ENCODE measurements around the gene SDC4. TPM values are rescaled to one million over a fixed set of nuclear protein-coding genes. Genes with fewer than 3 reads are reported as not detected.
A peak's percentile ranks its signal among the peaks of the same experiment; 100 is the strongest.

The SDC4 gene
- total RNA-seq, 4 donors from 2014 or later: 7.9 to 77.9 (median 48.4) TPM

DNA sequence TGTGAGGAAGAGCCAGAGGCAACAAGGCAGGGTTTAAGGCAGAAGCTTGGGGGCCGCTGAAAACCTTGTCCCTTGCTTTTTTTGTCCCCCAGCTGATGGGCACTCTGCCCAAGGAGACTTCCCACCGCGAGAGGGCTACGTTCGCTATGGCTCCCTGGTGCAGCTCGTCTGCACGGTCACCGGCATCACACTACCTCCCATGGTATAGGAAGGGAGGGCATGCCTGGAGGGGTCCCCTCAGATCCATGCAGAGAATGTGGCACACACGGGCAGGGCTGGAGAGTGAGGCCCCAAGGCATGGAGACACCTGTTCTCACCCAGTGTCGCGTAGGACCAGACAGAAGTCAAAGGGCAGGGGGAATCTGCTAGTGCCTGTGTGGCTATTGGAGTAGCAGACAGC lies 34.3 kb downstream of the SDC4 start:
- intact Hi-C loops (cut with DNase I; ENCODE audit: low total_unique reads): loop anchor here (10.0 kb wide), 1 partner anchor 451 kb away; no protein-coding TSS in a partner anchor
- no peaks in the 10 kb centered on the region for H3K4me1 ChIP-seq
- no peak overlapping the region for H3K27ac ChIP-seq
- TF ChIP-seq CTCF (IDR thresholded peaks at IDR 0.05) (no peak), POLR2A (IDR thresholded peaks at IDR 0.05) (no peak)
- no peak for DNase-seq
- H3K9me3 ChIP-seq: no peaks in the 10 kb centered on the region
- peaks cover 0 to 7% of the 10 kb centered on the region in 2 donors for H3K27me3 ChIP-seq
- H3K4me3 ChIP-seq: no peak overlapping the region
- no peaks in the 10 kb centered on the region for H3K36me3 ChIP-seq

GRCh38 chr20:45313065-45313695 lies 35.0 kb downstream of the SDC4 start:
- H3K4me1 ChIP-seq: no peaks in the 10 kb centered on the region
- H3K36me3 ChIP-seq: no peaks in the 10 kb centered on the region
- H3K4me3 ChIP-seq: no peak overlapping the region
- H3K27ac ChIP-seq: no peak overlapping the region
- H3K27me3 ChIP-seq: peaks cover 0 to 7% of the 10 kb centered on the region in 2 donors
- intact Hi-C loops (cut with DNase I; ENCODE audit: low total_unique reads): loop anchor here (10.0 kb wide), 1 partner anchor 452 kb away; no protein-coding TSS in a partner anchor
- H3K9me3 ChIP-seq: no peaks in the 10 kb centered on the region
- TF ChIP-seq POLR2A (IDR thresholded peaks at IDR 0.05) (no peak), CTCF (IDR thresholded peaks at IDR 0.05) (no peak)
- DNase-seq: no peak

DNA sequence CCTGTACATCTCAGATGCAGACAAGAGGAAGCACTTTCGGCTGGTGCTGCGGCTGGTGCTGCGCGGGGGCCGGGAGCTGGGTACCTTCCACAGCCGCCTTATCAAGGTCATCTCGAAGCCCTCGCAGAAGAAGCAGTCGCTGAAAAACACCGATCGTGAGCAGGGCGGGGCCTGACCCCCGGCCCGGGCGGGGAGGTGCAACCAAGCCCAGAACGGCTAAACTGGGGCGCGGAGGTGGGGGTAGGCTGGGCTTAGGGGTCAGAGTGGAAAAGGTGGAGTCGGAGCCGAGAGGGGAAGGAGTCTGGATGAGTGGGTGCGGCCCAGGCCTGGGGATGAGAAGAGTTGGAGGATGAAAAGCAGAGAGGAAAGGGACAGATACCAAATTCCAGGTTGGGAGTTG lies 36.0 kb downstream of the SDC4 start:
- H3K27ac ChIP-seq: no peak overlapping the region
- H3K4me1 ChIP-seq: no peaks in the 10 kb centered on the region
- no peak overlapping the region for H3K4me3 ChIP-seq
- TF ChIP-seq CTCF (IDR thresholded peaks at IDR 0.05) (no peak), POLR2A (IDR thresholded peaks at IDR 0.05) (no peak)
- no peaks in the 10 kb centered on the region for H3K9me3 ChIP-seq
- peaks cover 0 to 7% of the 10 kb centered on the region in 2 donors for H3K27me3 ChIP-seq
- DNase-seq: no peak
- intact Hi-C loops (cut with DNase I; ENCODE audit: low total_unique reads): loop anchor here (10.0 kb wide), 1 partner anchor 453 kb away; no protein-coding TSS in a partner anchor
- H3K36me3 ChIP-seq: no peaks in the 10 kb centered on the region

DNA sequence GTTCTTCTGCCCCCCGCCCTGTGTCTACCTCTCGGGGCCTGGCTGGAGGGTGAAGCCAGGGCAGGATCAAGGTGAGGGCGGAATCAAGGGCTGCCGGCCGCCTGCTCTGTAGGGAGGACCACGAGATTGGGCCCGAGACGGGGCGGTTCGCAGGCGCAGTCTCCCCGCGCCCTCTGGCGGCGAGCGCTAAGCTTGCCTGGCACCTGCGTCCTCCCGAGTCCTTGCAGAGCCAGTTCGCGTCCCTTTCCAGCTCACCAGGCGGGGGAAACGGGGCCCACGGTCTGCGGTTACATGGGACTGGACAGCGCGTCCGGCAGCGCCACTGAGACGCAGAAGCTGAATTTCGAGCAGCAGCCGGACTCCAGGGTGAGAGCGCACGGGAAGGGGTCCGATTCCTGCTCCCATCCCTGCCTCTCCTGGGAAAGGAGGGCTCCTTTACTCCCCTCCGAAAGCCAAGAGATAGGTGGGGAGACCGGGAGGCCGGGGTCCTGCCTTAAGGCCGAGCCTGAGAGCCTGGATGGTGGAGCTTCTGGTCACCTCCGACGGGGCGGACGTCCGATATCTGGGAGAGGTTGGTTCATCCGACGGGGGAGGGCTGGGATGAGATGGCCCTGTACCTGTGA lies 36.5 kb downstream of the SDC4 start:
- peak; percentile 28 to 31 for DNase-seq
- H3K9me3 ChIP-seq: no peaks in the 10 kb centered on the region
- TF ChIP-seq POLR2A (IDR thresholded peaks at IDR 0.05) (no peak), CTCF (IDR thresholded peaks at IDR 0.05) (peak; percentile 54 to 64 (median 59))
- H3K27me3 ChIP-seq: peaks cover 0 to 11% of the 10 kb centered on the region in 2 donors
- no peaks in the 10 kb centered on the region for H3K36me3 ChIP-seq
- H3K4me1 ChIP-seq: peaks cover 0 to under 1% of the 10 kb centered on the region in 2 donors
- no peak overlapping the region for H3K27ac ChIP-seq
- intact Hi-C loops (cut with DNase I; ENCODE audit: low total_unique reads): loop anchor here (10.0 kb wide), 1 partner anchor 453 kb away; no protein-coding TSS in a partner anchor
- no peak overlapping the region for H3K4me3 ChIP-seq

- Histone ChIP-seq H3K9me3 (no peaks in the 10 kb centered on the region), H3K4me3 (no peak overlapping the region), H3K4me1 (peaks cover 0 to 5% of the 10 kb centered on the region in 2 donors), H3K27ac (no peak overlapping the region), H3K27me3 (peaks cover 0 to 18% of the 10 kb centered on the region in 2 donors), H3K36me3 (no peaks in the 10 kb centered on the region)
- no peak for DNase-seq
- TF ChIP-seq CTCF (IDR thresholded peaks at IDR 0.05): no peak
- TF ChIP-seq POLR2A (IDR thresholded peaks at IDR 0.05): no peak
- intact Hi-C loops (cut with DNase I; ENCODE audit: low total_unique reads): no loop called here
These were observed 39.1 kb downstream of the SDC4 start for GRCh38 chr20:45309075-45309474.

Data from uterus (tissue), 4 donors.